ENCODE results near the gene CNTN2. TPM values are rescaled to one million over a fixed set of nuclear protein-coding genes. Genes with fewer than 3 reads are reported as not detected.
A peak's percentile ranks its signal among the peaks of the same experiment; 100 is the strongest.

CNTN2 gene
- total and polyA plus RNA-seq, 2 experiments from 2014 or later: 9.7 TPM; not detected in 1

DNA sequence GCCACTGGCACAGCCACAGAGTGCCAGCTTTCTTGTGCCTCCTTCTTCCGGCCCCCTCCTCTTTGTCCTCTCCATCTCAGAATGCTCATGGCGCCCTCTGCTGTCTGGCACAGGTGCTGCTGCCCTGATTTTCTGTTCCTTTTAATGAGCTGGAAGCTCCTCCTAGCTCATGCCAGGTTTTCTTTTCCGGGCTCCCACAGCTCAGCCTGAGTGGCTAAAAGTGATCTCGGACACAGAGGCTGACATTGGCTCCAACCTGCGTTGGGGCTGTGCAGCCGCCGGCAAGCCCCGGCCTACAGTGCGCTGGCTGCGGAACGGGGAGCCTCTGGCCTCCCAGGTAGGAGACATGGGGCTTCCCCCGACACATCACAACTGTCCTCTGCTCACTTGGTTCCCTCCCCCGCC lies 18.7 kb downstream of the CNTN2 start:
- no peaks in the 10 kb centered on the region for H3K9me2 ChIP-seq (replicated peaks; ENCODE audit: insufficient read depth)
- peak overlapping the region; percentile 64 for H2AFZ ChIP-seq
- peak; percentile 89 for DNase-seq (ENCODE audit: low spot score)
- no peaks in the 10 kb centered on the region for H3K9me3 ChIP-seq (ENCODE audit: low read depth)
- no peaks in the 10 kb centered on the region for H3K4me1 ChIP-seq (ENCODE audit: insufficient read depth)
- no peak overlapping the region for H3K4me3 ChIP-seq
- WGBS (ENCODE audit: low lambda C conversion rate, missing lambda C conversion rate): 42% methylated on average over 13 of the region's 13 CpGs
- H3K4me2 ChIP-seq: peak overlapping the region; percentile 33
- TF ChIP-seq EZH2phosphoT487 (IDR thresholded peaks at IDR 0.05; ENCODE audit: low read depth, severe bottlenecking, unreplicated experiment): no peak
- no peak for TF ChIP-seq EZH2 (IDR thresholded peaks at IDR 0.05; ENCODE audit: borderline replicate concordance)
- TF ChIP-seq CTCF (IDR thresholded peaks at IDR 0.05; ENCODE audit: poor library complexity): peak; percentile 98
- no peak overlapping the region for H3K27ac ChIP-seq
- H3K36me3 ChIP-seq (replicated peaks; ENCODE audit: insufficient read depth, low read depth): no peaks in the 10 kb centered on the region
- H4K20me1 ChIP-seq (ENCODE audit: insufficient read depth, poor library complexity, severe bottlenecking): no peaks in the 10 kb centered on the region
- H3K79me2 ChIP-seq: no peaks in the 10 kb centered on the region
- no peaks in the 10 kb centered on the region for H3K27me3 ChIP-seq

DNA sequence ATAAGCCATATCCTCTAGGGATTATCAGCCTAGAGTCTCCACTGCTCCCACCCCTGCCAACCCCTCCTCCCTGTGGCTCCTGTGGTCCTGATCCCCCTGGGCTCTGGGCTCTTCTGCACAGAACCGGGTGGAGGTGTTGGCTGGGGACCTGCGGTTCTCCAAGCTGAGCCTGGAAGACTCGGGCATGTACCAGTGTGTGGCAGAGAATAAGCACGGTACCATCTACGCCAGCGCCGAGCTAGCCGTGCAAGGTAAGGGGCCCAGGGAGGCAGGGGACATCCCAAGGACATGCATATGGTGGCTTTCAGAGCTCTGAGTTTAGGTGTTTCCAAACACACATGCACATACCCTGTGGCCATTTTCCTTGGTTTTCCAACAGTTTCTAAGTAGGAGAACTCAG lies 19.3 kb downstream of the CNTN2 start:
- Histone ChIP-seq H3K36me3 (replicated peaks; ENCODE audit: insufficient read depth, low read depth) (no peaks in the 10 kb centered on the region), H3K4me3 (no peak overlapping the region), H3K4me2 (no peak overlapping the region), H3K27me3 (no peaks in the 10 kb centered on the region), H3K79me2 (no peaks in the 10 kb centered on the region), H3K4me1 (ENCODE audit: insufficient read depth) (no peaks in the 10 kb centered on the region), H3K9me2 (replicated peaks; ENCODE audit: insufficient read depth) (no peaks in the 10 kb centered on the region), H3K9me3 (ENCODE audit: low read depth) (no peaks in the 10 kb centered on the region), H4K20me1 (ENCODE audit: insufficient read depth, poor library complexity, severe bottlenecking) (no peaks in the 10 kb centered on the region), H2AFZ (no peak overlapping the region), H3K27ac (no peak overlapping the region)
- no peak for DNase-seq (ENCODE audit: low spot score)
- TF ChIP-seq EZH2 (IDR thresholded peaks at IDR 0.05; ENCODE audit: borderline replicate concordance) (no peak), CTCF (IDR thresholded peaks at IDR 0.05; ENCODE audit: poor library complexity) (no peak), EZH2phosphoT487 (IDR thresholded peaks at IDR 0.05; ENCODE audit: low read depth, severe bottlenecking, unreplicated experiment) (no peak)
- WGBS (ENCODE audit: low lambda C conversion rate, missing lambda C conversion rate): 99% methylated on average over 8 of the region's 8 CpGs

- no peak overlapping the region for H3K4me3 ChIP-seq
- WGBS (ENCODE audit: low lambda C conversion rate, missing lambda C conversion rate): 96% methylated on average over 3 of the region's 3 CpGs
- H3K36me3 ChIP-seq (replicated peaks; ENCODE audit: insufficient read depth, low read depth): no peaks in the 10 kb centered on the region
- no peaks in the 10 kb centered on the region for H3K27me3 ChIP-seq
- H3K4me1 ChIP-seq (ENCODE audit: insufficient read depth): no peaks in the 10 kb centered on the region
- no peaks in the 10 kb centered on the region for H3K9me2 ChIP-seq (replicated peaks; ENCODE audit: insufficient read depth)
- H3K9me3 ChIP-seq (ENCODE audit: low read depth): no peaks in the 10 kb centered on the region
- H2AFZ ChIP-seq: no peak overlapping the region
- H3K27ac ChIP-seq: no peak overlapping the region
- DNase-seq (ENCODE audit: low spot score): no peak
- H3K79me2 ChIP-seq: no peaks in the 10 kb centered on the region
- H3K4me2 ChIP-seq: no peak overlapping the region
- TF ChIP-seq CTCF (IDR thresholded peaks at IDR 0.05; ENCODE audit: poor library complexity) (no peak), EZH2phosphoT487 (IDR thresholded peaks at IDR 0.05; ENCODE audit: low read depth, severe bottlenecking, unreplicated experiment) (no peak), EZH2 (IDR thresholded peaks at IDR 0.05; ENCODE audit: borderline replicate concordance) (no peak)
- H4K20me1 ChIP-seq (ENCODE audit: insufficient read depth, poor library complexity, severe bottlenecking): no peaks in the 10 kb centered on the region
Observed at GRCh38 chr1:205062895-205063294, 19.9 kb downstream of the CNTN2 start.

DNA sequence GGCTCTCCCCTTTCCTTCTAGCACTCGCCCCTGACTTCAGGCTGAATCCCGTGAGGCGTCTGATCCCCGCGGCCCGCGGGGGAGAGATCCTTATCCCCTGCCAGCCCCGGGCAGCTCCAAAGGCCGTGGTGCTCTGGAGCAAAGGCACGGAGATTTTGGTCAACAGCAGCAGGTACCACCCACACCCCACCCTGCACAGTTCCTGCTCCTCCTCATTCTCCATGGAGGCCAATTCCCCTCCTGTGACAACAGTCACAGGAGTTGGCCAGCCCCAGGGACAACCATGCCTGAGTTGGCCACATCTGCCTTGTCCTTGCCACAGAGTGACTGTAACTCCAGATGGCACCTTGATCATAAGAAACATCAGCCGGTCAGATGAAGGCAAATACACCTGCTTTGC lies 21.3 kb downstream of the CNTN2 start:
- Histone ChIP-seq H3K9me2 (replicated peaks; ENCODE audit: insufficient read depth) (no peaks in the 10 kb centered on the region), H3K79me2 (no peaks in the 10 kb centered on the region), H3K9me3 (ENCODE audit: low read depth) (no peaks in the 10 kb centered on the region), H3K4me1 (ENCODE audit: insufficient read depth) (no peaks in the 10 kb centered on the region), H3K36me3 (replicated peaks; ENCODE audit: insufficient read depth, low read depth) (no peaks in the 10 kb centered on the region), H3K4me3 (no peak overlapping the region), H3K4me2 (no peak overlapping the region), H2AFZ (no peak overlapping the region), H3K27ac (no peak overlapping the region), H4K20me1 (ENCODE audit: insufficient read depth, poor library complexity, severe bottlenecking) (no peaks in the 10 kb centered on the region), H3K27me3 (no peaks in the 10 kb centered on the region)
- WGBS (ENCODE audit: low lambda C conversion rate, missing lambda C conversion rate): 85% methylated on average over 10 of the region's 11 CpGs
- no peak for TF ChIP-seq EZH2 (IDR thresholded peaks at IDR 0.05; ENCODE audit: borderline replicate concordance)
- no peak for TF ChIP-seq CTCF (IDR thresholded peaks at IDR 0.05; ENCODE audit: poor library complexity)
- no peak for TF ChIP-seq EZH2phosphoT487 (IDR thresholded peaks at IDR 0.05; ENCODE audit: low read depth, severe bottlenecking, unreplicated experiment)
- DNase-seq (ENCODE audit: low spot score): no peak
